Endothelial cell of umbilical vein (primary cell): ENCODE data around the gene ERBB4. TPM values are rescaled to one million over a fixed set of nuclear protein-coding genes. Genes with fewer than 3 reads are reported as not detected.
A peak's percentile ranks its signal among the peaks of the same experiment; 100 is the strongest.

Source experiments
- BruUV-seq: library from RNA; stranded (reverse); fragments of 400-500 nt; replicated peaks from 2 replicates; lab custom pipeline; 2021; lab: Mats Ljungman, UMichigan
- CTCF ChIA-PET: fragments of 300-600, 350-600 bp; sonication (Branson Sonifier 250); formaldehyde crosslinking; loops from one replicate; lab custom pipeline; 2021; ENCODE audit warnings: antibody characterized with exemption, inconsistent platforms; lab: Charles Lee
- POLR2A ChIA-PET: fragments of 300-600, 350-600 bp; sonication (Branson Sonifier 250); formaldehyde crosslinking; loops from one replicate; lab custom pipeline; 2021; ENCODE audit warnings: antibody characterized with exemption, inconsistent platforms; lab: Charles Lee
- DNase-seq: peaks from one replicate; pipeline ENCODE4 v3.0.0-alpha.2; 2011; ENCODE audit warnings: low read depth, low spot score
- FAIRE-seq: peaks from 2 replicates; lab custom pipeline; 2011; peaks lifted over from hg19 to GRCh38; lab: Jason Lieb, UNC
- H2AFZ ChIP-seq: 2 replicates; pipeline ENCODE4 v1.6.0; 2012; ENCODE audit warnings: low read depth, low read length, control low read depth, inconsistent platforms
- H3K27ac ChIP-seq: 2 replicates; pipeline ENCODE4 v1.5.1; 2011; ENCODE audit warnings: low read depth, mild to moderate bottlenecking, control low read depth, low read length, moderate library complexity; ENCODE audit not compliant: insufficient read depth
- H3K27me3 ChIP-seq, 2 experiments: 2 replicates each; pipeline versions ENCODE4 v1.6.0 to v1.6.1; 2011; ENCODE audit warnings: low read length in 2 of 2, mixed read lengths in 1 of 2; ENCODE audit not compliant: control insufficient read depth in 2 of 2, insufficient read depth in 2 of 2
- H3K36me3 ChIP-seq, 2 experiments: 2 replicates in 1 of 2; 3 replicates in 1 of 2; pipeline ENCODE4 v1.5.1; 2011; ENCODE audit warnings: low read length in 2 of 2, mild to moderate bottlenecking in 1 of 2, moderate library complexity in 1 of 2; ENCODE audit not compliant: control insufficient read depth in 2 of 2, insufficient read depth in 2 of 2; ENCODE audit errors: extremely low read depth in 1 of 2
- H3K4me1 ChIP-seq: 3 replicates; pipeline ENCODE4 v1.5.1; 2011; ENCODE audit warnings: mild to moderate bottlenecking, low read length; ENCODE audit not compliant: control insufficient read depth, insufficient read depth; ENCODE audit errors: extremely low read depth
- H3K4me2 ChIP-seq: 2 replicates; pipeline ENCODE4 v1.6.1; 2011; ENCODE audit warnings: low read length, control low read depth, mixed read lengths; ENCODE audit not compliant: insufficient read depth
- H3K4me3 ChIP-seq, 3 experiments: fragments of 200-600 bp in 1 of 3; sonication (generic), shearing (Covaris generic) in 1 of 3; replicated peaks in 1 of 3; 2 replicates each; pipeline ENCODE4 v1.5.1; 2011 to 2016; ENCODE audit warnings: control low read depth in 3 of 3, low read length in 3 of 3, mild to moderate bottlenecking in 2 of 3, inconsistent platforms in 1 of 3, low read depth in 1 of 3, moderate library complexity in 1 of 3; ENCODE audit not compliant: insufficient read depth in 1 of 3
- H3K79me2 ChIP-seq: 2 replicates; pipeline ENCODE4 v1.6.0; 2012; ENCODE audit warnings: low read length, inconsistent platforms; ENCODE audit not compliant: control insufficient read depth, insufficient read depth
- H3K9ac ChIP-seq: replicated peaks from 2 replicates; pipeline ENCODE3; 2011; ENCODE audit warnings: low read length, control low read depth; ENCODE audit not compliant: insufficient read depth; ENCODE audit errors: extremely low read depth
- H3K9me1 ChIP-seq: replicated peaks from 3 replicates; pipeline ENCODE4 v1.6.0; 2011; ENCODE audit warnings: mild to moderate bottlenecking, low read length; ENCODE audit not compliant: control insufficient read depth, insufficient read depth; ENCODE audit errors: extremely low read depth
- H3K9me3 ChIP-seq: replicated peaks from 2 replicates; pipeline ENCODE4 v1.5.1; 2012; ENCODE audit warnings: low read length, inconsistent platforms; ENCODE audit not compliant: control insufficient read depth, insufficient read depth
- H4K20me1 ChIP-seq: replicated peaks from 2 replicates; pipeline ENCODE3; 2011; ENCODE audit warnings: mild to moderate bottlenecking, low read length; ENCODE audit not compliant: control insufficient read depth, insufficient read depth; ENCODE audit errors: extremely low read depth
- CTCF ChIP-seq, 2 donors: IDR thresholded peaks; 1 replicate in 1 of 2; 2 replicates in 1 of 2; pipeline ENCODE4 v1.5.1; 2011; ENCODE audit warnings: low read length in 2 of 2, mild to moderate bottlenecking in 2 of 2, moderate library complexity in 2 of 2, control low read depth in 1 of 2, inconsistent platforms in 1 of 2, low read depth in 1 of 2; ENCODE audit not compliant: insufficient read depth in 1 of 2; ENCODE audit errors: extremely low read depth in 1 of 2
- EZH2 ChIP-seq: IDR thresholded peaks from 2 replicates; pipeline ENCODE4 v1.6.1; 2012; ENCODE audit warnings: borderline replicate concordance, low read depth, mild to moderate bottlenecking, moderate library complexity, low read length, inconsistent platforms; ENCODE audit not compliant: severe bottlenecking
- FOS ChIP-seq: IDR thresholded peaks from 2 replicates; pipeline ENCODE4 v1.6.1; 2011; ENCODE audit warnings: mild to moderate bottlenecking, low read length, moderate library complexity, borderline replicate concordance; ENCODE audit not compliant: insufficient read depth
- GATA2 ChIP-seq: IDR thresholded peaks from 2 replicates; pipeline ENCODE4 v1.7.0; 2011; ENCODE audit warnings: low read depth, mild to moderate bottlenecking, moderate library complexity, mixed read lengths, low read length; ENCODE audit not compliant: insufficient read length, insufficient read depth
- JUN ChIP-seq: IDR thresholded peaks from 2 replicates; pipeline ENCODE4 v1.6.1; 2011; ENCODE audit warnings: borderline replicate concordance, low read depth; ENCODE audit not compliant: insufficient read length, insufficient read depth
- MAX ChIP-seq: IDR thresholded peaks from 2 replicates; pipeline ENCODE4 v1.6.1; 2011; ENCODE audit not compliant: insufficient read depth, insufficient read length
- MYC ChIP-seq: IDR thresholded peaks from one replicate; pipeline ENCODE4 v1.6.1; 2011; ENCODE audit warnings: mild to moderate bottlenecking, low read depth, low read length
- POLR2A ChIP-seq: IDR thresholded peaks from 2 replicates; pipeline ENCODE4 v1.6.1; 2012; ENCODE audit warnings: low read depth, mild to moderate bottlenecking, control low read depth, low read length
- dilution Hi-C: fragments of 300-500 bp; cut with MboI; formaldehyde crosslinking; loops from one replicate; pipeline ENCODE4 v1.15.0; 2019; ENCODE audit warnings: low sequenced_read_pairs; ENCODE audit not compliant: extremely low pct_ligation_motif_present
- intact Hi-C: fragments of 100-400 bp; cut with micrococcal nuclease; formaldehyde crosslinking; loops from one replicate; pipeline ENCODE4 v1.10.0; 2022
- polyA plus RNA-seq, 4 experiments: library from polyadenylated mRNA; depleted of rRNA in 3 of 4; stranded (reverse) in 3 of 4; unstranded in 1 of 4; fragments of >200 nt; gene quantifications; 2 replicates each; pipeline versions ENCODE4 v1.2.1 to v1.2.3, GENCODE V29; 2011 to 2012; ENCODE audit warnings: missing spikeins in 1 of 4
- total RNA-seq: library from RNA; stranded (reverse); gene quantifications from 2 replicates; pipeline ENCODE4 v1.2.3, GENCODE V29; 2021

ERBB4 gene
- total and polyA plus RNA-seq, 2 donors (not counting 3 experiments of a cell fraction or from before 2014, with no cell fraction given): 0.01 to 0.27 TPM

- ChIA-PET POLR2A (no interaction called here), CTCF (interaction anchor here (0.7 to 1.4 kb wide), 13 partner anchors 10 to 1675 kb away, joined by 3 to 12 read pairs (median 3); no protein-coding TSS in a partner anchor)
- TF ChIP-seq GATA2 (no peak), FOS (no peak), JUN (no peak), MAX (no peak), POLR2A (no peak), EZH2 (no peak), CTCF (IDR thresholded peaks at IDR 0.05; ENCODE audit: extremely low read depth in 1 of 2, insufficient read depth in 1 of 2, low read depth in 1 of 2, low read length in 2 of 2) (no peak), MYC (no peak)
- H4K20me1 ChIP-seq: no peaks in the 10 kb centered on the region
- BruUV-seq: no TSS peak
- H3K27me3 ChIP-seq: no peaks in the 10 kb centered on the region
- H3K4me3 ChIP-seq: no peak overlapping the region
- H2AFZ ChIP-seq: no peak overlapping the region
- no peaks in the 10 kb centered on the region for H3K9me1 ChIP-seq
- intact Hi-C loops (no loop called here), dilution Hi-C loops (no loop called here)
- H3K9ac ChIP-seq: no peak overlapping the region
- no peak overlapping the region for H3K4me2 ChIP-seq
- peaks cover 15% of the 10 kb centered on the region for H3K4me1 ChIP-seq
- H3K27ac ChIP-seq: no peak overlapping the region
- H3K9me3 ChIP-seq: no peaks in the 10 kb centered on the region
- H3K79me2 ChIP-seq: no peaks in the 10 kb centered on the region
- FAIRE-seq (no peak), DNase-seq (peak; percentile 13)
- H3K36me3 ChIP-seq: no peaks in the 10 kb centered on the region
Measured at GRCh38 chr2:212177724-212178123, 360.9 kb downstream of the ERBB4 start.
